DND-41 (cell line): ENCODE measurements around the gene CDCA3.

ENCODE experiments used
- CTCF ChIP-seq: IDR thresholded peaks from 2 replicates; pipeline ENCODE4 v1.5.1; 2012; ENCODE audit warnings: borderline replicate concordance, low read length, moderate library complexity, mild to moderate bottlenecking; ENCODE audit not compliant: poor library complexity, severe bottlenecking; ENCODE audit errors: extremely low read depth
- EZH2 ChIP-seq: IDR thresholded peaks from 3 replicates; pipeline ENCODE4 v1.6.1; 2012; ENCODE audit warnings: borderline replicate concordance, low read depth, mild to moderate bottlenecking, moderate library complexity, low read length, inconsistent platforms; ENCODE audit not compliant: severe bottlenecking

- TF ChIP-seq CTCF, result no peak
- no peak for TF ChIP-seq EZH2
These were observed 20.2 kb upstream of the CDCA3 start for GRCh38 chr12:6871052-6871957.
